Stimulated activated CD4-positive, alpha-beta T cell treated with anti-CD3 and anti-CD28 coated beads, TNF-alpha, amount 100 ng/mL, for 1 hour (primary cell): ENCODE results near the gene THUMPD2.

Experiments used
- DNase-seq, 3 donors: peaks; one replicate each; pipeline ENCODE4 v3.0.0-alpha.2; 2020; ENCODE audit warnings: low read depth in 3 of 3, low spot score in 1 of 3

The THUMPD2 gene

DNA sequence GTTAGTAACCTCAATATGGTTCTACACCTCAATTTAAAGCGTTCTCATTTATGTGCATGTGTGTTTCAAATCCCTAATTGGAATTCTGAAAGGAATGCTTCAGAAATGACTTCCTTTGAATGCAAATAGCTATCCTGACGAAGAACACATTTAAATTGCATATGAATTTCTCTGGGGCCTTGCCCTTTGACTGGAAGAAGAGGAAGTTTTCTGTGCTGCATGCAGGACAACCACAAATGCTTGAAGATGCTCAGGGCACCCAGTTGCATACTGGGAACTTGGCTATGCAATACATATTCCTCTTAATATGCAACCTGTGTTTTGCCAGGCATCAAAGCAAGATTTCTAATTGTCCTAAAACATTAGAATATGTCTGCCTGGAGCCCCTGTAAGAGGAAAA is 58.1 kb downstream of the THUMPD2 start:
- DNase-seq = no peak

DNA sequence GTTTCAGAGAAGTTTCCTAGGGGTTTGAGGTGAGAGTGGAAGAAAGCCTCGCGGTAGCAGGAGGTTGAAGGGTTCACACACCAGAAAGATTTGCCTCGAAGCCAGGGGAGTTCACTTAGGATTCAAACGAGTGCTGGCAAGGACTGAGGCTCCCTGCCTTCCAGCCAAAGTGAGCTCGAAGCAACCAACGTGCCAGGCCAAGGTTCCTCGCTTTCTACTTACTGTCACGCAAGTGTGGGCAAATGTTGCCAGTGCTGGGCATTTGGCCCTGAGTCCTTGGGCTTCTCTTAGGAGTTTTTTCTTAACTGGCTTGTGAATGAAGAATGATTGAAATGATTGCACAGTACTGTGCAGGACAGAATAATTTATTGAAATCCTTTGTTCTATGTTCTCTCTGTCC is 59.7 kb downstream of the THUMPD2 start:
- no peak for DNase-seq

DNA sequence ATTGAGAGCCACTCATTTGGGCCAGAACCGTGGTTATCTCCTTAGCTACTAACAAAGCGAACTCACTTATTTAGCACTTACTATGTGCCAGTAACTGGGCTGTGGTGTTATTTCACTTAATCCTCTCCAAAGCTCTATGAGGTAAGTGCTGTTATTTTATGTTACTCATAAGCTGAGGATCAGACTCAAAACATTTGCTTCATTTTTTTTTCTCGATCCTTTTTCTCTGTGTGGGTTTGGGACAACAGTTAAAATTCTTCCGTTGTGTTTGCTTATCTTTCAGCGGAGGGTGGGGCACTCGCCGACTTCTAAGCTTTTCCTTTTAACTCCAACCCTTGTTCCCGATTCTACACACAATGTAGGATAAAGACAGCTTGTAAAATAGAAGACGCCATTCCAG is 60.6 kb downstream of the THUMPD2 start:
- no peak for DNase-seq

DNA sequence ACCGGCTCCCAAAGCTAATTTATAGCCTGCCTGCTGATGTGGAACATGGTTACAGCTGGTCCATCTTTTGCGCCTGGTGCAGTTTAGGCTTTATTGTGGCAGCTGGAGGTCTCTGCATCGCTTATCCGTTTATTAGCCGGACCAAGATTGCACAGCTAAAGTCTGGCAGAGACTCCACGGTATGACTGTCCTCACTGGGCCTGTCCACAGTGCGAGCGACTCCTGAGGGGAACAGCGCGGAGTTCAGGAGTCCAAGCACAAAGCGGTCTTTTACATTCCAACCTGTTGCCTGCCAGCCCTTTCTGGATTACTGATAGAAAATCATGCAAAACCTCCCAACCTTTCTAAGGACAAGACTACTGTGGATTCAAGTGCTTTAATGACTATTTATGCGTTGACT is 62.0 kb downstream of the THUMPD2 start:
- DNase-seq = no peak

DNA sequence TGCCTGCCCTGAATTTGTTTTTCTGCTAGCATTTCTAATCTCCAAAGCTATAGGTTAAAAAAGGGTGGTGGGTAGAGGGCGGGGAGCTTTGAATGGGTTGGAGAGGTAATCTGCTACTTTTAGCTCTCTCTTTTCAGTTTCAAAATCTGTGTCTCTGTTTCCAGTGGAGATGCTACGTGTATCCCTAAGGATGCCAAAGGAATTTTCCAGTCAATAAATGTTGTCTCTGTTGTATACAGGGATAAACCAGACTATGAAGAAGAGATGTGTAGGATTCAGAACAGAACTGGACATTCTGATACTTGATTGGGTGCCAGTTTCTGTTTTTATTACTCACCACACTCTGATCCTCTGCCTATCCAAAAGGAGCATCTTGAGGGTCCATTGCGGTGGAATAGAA is 63.2 kb downstream of the THUMPD2 start:
- no peak for DNase-seq

DNA sequence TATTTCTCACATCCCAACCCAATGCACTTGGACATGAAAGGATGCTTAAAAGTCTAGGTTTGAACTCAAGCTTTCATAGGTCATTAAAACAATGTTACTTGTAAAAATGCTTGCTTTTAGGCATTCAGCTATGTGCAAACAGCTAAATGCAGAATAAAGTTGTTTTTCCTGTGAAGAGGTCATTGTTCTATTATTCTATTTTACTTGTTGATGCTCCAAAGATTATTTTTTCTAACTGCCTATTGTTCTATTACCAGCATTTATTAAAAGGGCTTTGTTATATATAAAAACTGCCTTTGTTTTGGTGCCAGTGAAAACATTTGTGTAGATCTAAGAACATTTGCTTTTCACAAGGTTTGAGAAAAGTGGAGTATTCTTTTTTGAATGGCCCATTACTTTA is 64.0 kb downstream of the THUMPD2 start:
- no peak for DNase-seq

DNA sequence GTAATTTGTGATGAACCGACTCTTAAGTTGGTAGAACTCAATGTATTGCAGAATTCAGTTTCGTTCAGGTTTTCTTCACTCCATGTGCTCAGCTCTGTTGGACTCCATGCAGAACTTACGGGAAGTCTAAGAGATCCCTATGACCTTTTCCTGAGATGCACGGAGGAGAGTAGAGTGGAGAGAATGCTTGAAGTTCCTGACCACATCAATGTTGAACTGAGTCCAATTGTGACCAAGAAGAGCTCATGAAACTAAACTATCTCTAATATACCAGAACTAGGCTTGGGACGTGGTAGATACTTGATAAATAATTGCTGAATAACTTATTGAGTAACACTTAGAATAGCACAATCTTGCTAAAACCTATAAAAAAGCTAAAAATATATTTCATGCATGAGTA is 66.1 kb downstream of the THUMPD2 start:
- no peak for DNase-seq

DNA sequence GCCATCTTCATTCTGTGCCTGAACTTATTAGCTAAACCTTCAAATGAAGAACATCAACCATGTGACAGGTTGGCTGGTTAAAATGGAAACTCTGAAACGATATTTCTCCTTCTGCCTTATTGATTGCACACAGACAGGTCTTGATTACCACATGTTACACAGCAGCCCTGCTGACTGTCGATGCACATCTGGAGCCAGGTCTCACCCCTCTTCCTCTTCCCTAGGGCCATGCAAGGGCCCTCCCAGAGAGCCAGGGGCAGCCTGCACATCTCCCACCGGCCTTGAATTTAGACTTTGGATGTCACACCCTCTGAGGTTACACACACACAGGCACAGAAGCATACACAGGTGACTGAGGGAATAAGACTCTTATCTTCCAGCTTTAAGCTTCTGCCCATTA is 68.3 kb downstream of the THUMPD2 start:
- no peak for DNase-seq

DNA sequence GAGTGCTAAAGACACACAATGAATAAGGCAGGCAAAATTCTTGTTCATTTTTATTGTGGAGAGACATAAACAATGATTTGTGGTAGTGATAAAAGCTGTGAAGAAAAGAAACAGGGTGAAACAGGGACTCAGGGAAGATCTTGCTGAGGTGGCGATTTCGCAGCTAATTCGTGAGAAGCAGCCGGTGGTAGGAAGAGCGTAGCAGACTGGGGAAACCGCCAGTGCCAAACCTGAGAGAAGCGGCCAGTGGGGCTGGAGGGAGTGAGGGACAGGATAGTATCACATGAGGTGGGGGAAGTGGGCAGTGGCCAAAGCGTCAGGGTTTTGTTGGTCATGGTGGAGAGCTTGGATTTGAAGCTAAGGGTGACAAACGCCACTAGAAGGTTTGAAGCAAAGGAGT is 71.1 kb downstream of the THUMPD2 start:
- DNase-seq = no peak

DNA sequence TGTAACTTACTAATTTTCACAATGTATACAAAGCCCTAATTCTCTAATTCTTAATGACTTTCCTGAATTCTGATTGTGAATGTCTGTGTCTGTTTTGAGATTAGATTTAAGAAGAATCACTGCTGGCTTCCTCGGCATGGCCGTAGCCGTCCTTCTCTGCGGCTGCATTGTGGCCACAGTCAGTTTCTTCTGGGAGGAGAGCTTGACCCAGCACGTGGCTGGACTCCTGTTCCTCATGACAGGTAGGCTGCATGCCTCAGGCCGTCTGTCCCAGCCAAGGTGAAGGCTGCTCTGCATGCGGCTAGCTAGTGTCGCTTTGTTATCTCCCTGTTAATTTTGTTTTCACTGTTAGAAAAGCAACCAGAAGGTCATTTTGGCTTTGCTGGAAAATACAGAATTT is 72.1 kb downstream of the THUMPD2 start:
- DNase-seq = no peak

DNA sequence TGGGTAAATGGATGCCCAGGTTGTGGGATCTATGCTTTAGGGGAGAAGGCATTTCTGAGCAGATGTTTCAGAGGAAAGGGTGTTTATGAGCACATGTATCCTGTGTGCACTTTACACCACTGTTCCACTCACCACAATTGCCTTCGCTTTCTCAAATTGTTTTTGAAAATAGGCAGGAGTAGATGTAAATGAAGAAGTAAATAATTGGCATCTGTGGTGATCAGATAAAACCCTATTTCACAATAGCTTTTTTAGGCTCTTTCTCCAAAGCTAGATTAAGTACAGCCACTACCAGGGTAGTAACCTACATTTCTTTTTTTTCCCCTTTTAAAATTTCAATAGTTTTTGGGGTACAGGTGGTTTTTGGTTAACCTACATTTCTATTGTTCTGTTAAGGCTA is 72.7 kb downstream of the THUMPD2 start:
- no peak for DNase-seq

DNA sequence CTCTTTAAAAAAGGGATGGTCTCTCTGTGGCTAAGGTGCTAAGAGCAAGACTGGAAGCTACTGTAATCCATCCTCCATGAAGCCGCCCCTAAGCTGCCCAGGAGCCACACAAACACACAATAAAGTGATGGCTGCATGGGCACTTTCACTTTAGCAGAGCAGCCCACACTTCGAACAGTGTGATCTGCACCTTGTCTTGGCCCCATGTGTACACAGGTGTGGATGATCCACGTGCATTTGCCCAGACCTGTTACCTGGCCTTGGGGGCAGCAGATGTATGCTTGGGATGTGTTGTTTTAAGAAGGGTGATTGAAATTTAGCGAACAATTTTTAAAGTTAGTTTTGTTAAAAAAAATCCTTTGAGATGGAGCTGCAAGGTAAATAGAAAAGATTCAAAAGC is 73.4 kb downstream of the THUMPD2 start:
- DNase-seq = no peak

DNA sequence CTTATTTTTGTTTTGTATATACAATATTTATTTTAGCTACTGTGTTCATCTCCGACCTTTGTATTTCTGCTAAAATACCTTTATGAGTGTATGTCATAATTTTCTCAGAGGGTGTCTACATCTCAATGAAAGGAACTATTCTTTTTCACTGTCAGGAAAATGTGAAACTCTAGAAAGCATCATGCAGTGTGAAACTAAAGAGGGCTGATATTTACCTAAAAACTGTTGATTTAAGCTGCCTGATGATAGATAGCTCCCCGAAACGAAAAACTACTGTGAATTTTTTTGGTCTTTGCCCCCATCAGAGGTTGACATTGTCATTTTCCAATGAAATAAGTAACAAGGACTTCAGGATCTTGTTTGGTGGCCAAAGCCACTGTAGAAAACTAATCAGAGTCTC is 74.5 kb downstream of the THUMPD2 start:
- no peak for DNase-seq

DNA sequence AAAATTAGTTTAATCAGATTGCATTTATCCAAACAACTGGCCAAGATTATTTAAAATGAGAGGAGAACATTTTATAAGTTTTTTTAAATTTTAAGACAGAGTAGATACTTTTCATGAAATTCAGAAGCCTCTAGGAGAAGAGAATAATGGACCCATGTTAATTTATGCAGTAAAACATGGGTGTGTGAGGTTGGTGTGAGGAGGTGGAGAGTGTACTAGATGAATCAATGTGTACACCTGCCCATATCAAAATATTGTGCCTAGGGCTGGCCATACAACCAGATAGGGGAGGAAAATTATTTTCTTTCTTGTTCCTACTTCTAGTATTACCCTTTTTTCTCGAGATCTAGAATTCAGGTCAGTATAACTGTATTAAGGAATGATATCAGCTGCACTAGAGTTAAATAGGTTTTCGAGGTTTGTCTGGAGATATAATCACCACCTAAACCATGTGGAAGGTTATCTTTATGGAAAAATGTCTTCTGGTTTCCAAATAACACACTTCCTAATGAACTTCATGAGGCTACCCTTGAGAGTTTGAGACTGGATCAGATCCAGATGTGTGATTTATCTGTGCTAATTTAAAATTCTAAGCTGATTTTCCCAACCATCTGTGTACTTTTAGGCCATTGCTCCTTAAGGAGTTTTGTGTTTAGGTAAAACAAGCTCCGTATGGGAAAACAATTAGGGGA is 75.7 kb downstream of the THUMPD2 start:
- DNase-seq = no peak

DNA sequence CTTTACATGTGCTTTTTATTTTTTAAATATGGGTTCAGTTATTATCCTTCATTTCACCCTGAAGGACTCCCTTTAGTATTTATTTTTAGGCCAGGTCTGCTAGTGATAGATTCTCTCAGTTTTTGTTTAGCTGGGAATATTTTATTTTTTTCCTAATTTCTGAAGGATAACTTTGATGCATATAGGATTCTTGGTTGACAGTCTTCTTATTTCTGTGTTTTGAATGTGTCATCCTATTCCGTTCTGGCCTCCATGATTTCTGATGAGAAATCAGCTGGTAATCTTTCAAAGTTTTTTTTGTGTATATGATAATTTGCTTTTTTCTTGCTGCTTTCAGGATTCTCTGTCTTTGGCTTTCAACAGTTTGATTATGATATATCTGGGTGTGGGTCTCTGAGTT is 77.9 kb downstream of the THUMPD2 start:
- DNase-seq = no peak

DNA sequence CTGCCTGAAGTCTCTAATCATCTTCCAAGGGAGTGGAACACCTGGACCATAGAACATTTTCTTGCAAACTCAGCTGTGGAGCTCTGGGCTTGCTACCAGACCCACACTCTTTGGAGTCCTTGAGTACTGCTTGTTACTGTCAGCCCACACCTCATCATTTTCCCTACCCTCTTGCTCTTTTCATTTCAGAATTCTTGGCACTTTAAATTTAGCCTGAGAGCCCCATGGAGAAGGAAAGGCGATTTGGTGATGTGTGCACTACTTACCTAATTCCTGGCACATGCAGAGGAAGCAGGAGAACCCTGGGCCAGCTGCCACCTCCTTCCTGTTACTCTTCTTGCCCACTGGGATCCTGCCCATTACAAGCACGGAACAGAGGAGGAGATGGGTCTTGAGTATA is 81.6 kb downstream of the THUMPD2 start:
- DNase-seq = no peak

DNA sequence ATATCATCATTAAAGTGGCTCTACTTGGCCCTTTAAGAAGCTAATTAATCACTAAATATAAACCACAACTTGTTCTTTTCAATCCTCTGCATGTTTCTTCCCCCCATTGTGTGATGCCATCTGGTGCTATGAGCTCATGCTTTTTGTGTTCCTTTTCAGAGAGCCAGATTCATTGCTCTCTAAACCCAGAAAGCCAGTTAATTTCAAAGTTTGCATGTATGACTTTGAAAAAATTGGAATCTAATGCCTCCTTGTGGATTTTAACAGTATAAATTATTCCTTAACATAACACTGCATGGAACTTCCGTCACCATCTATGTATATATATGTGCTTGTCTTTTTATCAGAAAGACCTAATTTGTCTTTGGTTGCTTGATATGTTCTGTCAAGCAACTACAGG is 82.2 kb downstream of the THUMPD2 start:
- DNase-seq = no peak

DNA sequence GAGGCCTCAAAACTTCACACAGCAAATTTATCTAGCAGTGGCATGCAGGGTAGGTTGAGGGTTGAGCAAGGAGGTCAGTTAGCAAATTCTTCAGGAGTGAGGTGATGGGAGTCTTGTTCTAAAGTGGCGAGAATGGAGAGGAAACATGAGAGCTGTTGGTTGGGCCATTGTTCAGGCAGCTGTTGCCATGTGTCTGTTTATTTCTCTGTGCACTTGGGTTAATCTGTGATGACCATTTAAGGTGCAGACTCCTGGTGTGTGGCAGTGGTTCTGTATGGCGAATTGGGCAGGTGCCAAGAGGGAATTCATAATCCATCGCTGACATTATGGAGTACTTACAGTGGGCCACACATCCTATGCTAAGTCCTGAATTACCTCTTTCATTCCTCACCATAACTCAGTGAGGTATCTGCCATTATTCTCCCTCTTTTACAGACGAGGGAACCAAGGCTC is 82.9 kb downstream of the THUMPD2 start:
- no peak for DNase-seq

DNA sequence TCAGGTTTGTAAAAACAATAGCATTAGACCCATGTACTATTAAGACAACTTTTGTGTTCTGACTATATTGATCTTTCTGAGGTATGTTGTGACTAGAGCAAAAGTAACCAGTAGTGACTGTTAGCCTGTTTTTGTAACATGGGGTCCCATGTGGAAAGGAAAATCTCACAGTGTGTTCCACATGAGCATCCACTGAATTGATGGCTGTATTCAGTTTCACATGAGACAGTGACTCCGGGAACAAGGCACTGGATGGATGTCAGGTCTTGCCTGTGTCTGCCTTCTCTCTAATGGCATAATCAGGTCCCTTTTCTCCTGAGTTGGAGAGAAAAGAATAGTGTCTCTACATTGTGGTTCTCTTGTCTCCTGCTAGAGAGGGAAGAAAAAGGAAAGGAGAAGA is 85.8 kb downstream of the THUMPD2 start:
- no peak for DNase-seq

DNA sequence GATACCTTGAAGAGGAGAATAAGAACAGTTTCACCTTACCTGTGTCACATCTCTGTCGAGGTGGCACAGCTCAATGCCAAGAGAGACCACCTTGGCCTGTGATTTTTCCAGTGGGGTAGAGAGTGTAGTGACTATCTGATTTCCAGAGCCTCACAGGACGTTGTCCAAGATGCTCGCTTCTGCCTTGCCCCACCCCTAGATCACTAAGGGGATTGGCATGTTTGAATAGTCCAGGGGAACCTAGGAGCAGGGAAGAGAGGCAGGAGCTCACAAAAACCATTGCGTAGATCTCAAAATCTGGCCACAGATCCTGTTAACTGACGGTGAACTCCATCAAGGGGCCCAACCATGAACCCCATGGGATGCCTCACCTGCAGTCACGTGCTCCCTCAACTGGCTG is 89.2 kb downstream of the THUMPD2 start:
- DNase-seq = no peak

DNA sequence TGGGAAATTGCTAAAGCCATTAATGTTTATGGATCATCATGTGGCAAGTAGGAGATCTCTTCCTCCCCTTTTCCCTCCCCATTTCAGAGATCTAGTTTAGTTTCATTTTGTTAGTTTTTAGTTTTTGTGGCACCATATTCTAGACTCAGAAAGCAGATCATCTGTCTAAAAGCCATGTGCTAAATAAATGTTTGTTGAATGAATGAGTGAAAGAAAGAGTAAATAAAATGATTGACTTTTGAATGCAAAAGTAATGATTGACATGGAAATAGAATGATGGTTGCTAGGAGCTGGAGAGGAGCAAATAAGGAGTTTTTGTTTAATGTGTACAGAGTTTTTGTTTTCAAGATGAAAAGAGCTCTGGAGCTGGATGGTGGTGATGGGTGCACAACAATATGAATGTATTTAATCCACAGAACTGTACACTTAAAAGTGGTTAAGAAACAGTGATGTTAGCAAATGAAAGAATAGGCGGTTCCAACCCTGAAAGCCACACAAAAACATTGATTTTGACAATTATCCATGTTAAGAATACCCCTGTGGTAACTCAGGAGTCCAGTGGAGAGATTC is 89.7 kb downstream of the THUMPD2 start:
- no peak for DNase-seq

DNA sequence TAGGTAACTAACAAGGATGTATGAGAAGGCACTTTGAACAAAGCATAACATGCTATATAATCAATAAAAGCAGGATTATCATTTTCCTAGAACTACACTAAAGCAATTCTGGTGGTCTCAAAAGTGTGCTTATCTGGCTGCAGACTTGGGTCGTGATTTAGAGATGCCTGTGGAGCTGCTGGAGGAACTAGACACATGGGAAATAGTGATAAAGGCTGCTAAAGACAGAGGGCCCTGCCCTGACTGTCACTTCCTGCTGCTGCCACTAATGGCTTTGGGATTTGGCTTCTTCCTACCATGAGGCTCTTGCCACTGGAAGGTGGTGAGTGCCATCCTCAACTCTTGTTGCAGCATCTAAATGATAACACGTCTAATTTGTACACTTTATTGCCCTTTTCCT is 90.9 kb downstream of the THUMPD2 start:
- no peak for DNase-seq

DNA sequence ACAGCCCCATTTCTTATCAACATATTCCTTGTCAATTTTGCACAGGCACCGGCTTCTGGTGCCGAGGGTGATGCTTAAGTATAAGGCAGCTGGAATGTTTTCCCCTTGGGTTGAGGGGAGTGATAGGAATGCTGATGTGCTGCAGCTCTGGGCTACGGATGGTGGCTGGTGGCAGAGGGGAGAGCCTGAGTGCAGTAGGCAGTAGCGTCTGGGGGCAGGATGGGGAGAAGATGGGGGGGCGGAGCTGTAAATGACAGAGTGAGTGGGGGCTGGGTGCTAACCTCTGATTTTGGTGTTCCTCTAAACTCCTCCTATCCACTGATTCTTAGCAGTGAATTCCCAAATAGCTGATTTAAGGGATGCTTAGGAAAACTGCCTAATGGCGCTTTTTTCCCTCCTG is 92.6 kb downstream of the THUMPD2 start:
- no peak for DNase-seq
